Measurements from ENCODE around the gene MYO6. TPM values are rescaled to one million over a fixed set of nuclear protein-coding genes. Genes with fewer than 3 reads are reported as not detected.

MYO6 gene
- polyA plus RNA-seq, 1 experiment: 13.7 TPM

- Histone ChIP-seq H3K9me3 (ENCODE audit: control insufficient read depth, insufficient read depth, low read length) (no peaks in the 10 kb centered on the region), H3K4me3 (ENCODE audit: low read depth, low read length) (no peak overlapping the region), H3K27me3 (ENCODE audit: control insufficient read depth, insufficient read depth, low read length) (no peaks in the 10 kb centered on the region), H3K27ac (ENCODE audit: low read depth, low read length) (no peak overlapping the region)
- ChIA-PET POLR2A (no interaction called here), CTCF (interaction anchor here (1.2 kb wide), 1 partner anchor 62 kb away, joined by 3 read pairs; no protein-coding TSS in a partner anchor)
- DNase-seq (ENCODE audit: low read depth, low spot score): peak; percentile 8
- TF ChIP-seq, protein P1, sequence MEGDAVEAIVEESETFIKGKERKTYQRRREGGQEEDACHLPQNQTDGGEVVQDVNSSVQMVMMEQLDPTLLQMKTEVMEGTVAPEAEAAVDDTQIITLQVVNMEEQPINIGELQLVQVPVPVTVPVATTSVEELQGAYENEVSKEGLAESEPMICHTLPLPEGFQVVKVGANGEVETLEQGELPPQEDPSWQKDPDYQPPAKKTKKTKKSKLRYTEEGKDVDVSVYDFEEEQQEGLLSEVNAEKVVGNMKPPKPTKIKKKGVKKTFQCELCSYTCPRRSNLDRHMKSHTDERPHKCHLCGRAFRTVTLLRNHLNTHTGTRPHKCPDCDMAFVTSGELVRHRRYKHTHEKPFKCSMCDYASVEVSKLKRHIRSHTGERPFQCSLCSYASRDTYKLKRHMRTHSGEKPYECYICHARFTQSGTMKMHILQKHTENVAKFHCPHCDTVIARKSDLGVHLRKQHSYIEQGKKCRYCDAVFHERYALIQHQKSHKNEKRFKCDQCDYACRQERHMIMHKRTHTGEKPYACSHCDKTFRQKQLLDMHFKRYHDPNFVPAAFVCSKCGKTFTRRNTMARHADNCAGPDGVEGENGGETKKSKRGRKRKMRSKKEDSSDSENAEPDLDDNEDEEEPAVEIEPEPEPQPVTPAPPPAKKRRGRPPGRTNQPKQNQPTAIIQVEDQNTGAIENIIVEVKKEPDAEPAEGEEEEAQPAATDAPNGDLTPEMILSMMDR (IDR thresholded peaks at IDR 0.05; ENCODE audit: low read depth, low read length): no peak
These were observed 82.2 kb downstream of the MYO6 start for GRCh38 chr6:75830959-75831885.

- Histone ChIP-seq H3K27me3 (ENCODE audit: control insufficient read depth, insufficient read depth, low read length) (no peaks in the 10 kb centered on the region), H3K4me3 (ENCODE audit: low read depth, low read length) (no peak overlapping the region), H3K9me3 (ENCODE audit: control insufficient read depth, insufficient read depth, low read length) (no peaks in the 10 kb centered on the region), H3K27ac (ENCODE audit: low read depth, low read length) (no peak overlapping the region)
- CTCF ChIA-PET: no interaction called here
- no peak for DNase-seq (ENCODE audit: low read depth, low spot score)
- POLR2A ChIA-PET: no interaction called here
- TF ChIP-seq, protein P1 (IDR thresholded peaks at IDR 0.05; ENCODE audit: low read depth, low read length): no peak
These were observed 85.4 kb downstream of the MYO6 start for GRCh38 chr6:75834447-75834846.

- ChIA-PET POLR2A (interaction anchor here (0.6 kb wide), 1 partner anchor 151 kb away, joined by 6 read pairs; no protein-coding TSS in a partner anchor), CTCF (interaction anchor here (1.2 to 2.1 kb wide), 2 partner anchors 11 to 13 kb away, joined by 3 to 11 read pairs; no protein-coding TSS in a partner anchor)
- peak; percentile 11 for DNase-seq (ENCODE audit: low read depth, low spot score)
- TF ChIP-seq, protein P1 (IDR thresholded peaks at IDR 0.05; ENCODE audit: low read depth, low read length): no peak
- Histone ChIP-seq H3K27me3 (ENCODE audit: control insufficient read depth, insufficient read depth, low read length) (no peaks in the 10 kb centered on the region), H3K27ac (ENCODE audit: low read depth, low read length) (no peak overlapping the region), H3K4me3 (ENCODE audit: low read depth, low read length) (no peak overlapping the region), H3K9me3 (ENCODE audit: control insufficient read depth, insufficient read depth, low read length) (no peaks in the 10 kb centered on the region)
These were observed 93.2 kb downstream of the MYO6 start for GRCh38 chr6:75842191-75842590.

GRCh38 chr6:75842732-75843131, 93.7 kb downstream of the MYO6 start:
- Histone ChIP-seq H3K27ac (ENCODE audit: low read depth, low read length) (no peak overlapping the region), H3K27me3 (ENCODE audit: control insufficient read depth, insufficient read depth, low read length) (no peaks in the 10 kb centered on the region), H3K4me3 (ENCODE audit: low read depth, low read length) (no peak overlapping the region), H3K9me3 (ENCODE audit: control insufficient read depth, insufficient read depth, low read length) (no peaks in the 10 kb centered on the region)
- ChIA-PET POLR2A (interaction anchor here (0.6 kb wide), 1 partner anchor 152 kb away, joined by 6 read pairs; no protein-coding TSS in a partner anchor), CTCF (interaction anchor here (2.1 kb wide), 1 partner anchor 13 kb away, joined by 11 read pairs; no protein-coding TSS in a partner anchor)
- TF ChIP-seq, protein P1 (IDR thresholded peaks at IDR 0.05; ENCODE audit: low read depth, low read length): no peak
- DNase-seq (ENCODE audit: low read depth, low spot score): no peak

- Histone ChIP-seq H3K9me3 (ENCODE audit: control insufficient read depth, insufficient read depth, low read length) (no peaks in the 10 kb centered on the region), H3K4me3 (ENCODE audit: low read depth, low read length) (no peak overlapping the region), H3K27me3 (ENCODE audit: control insufficient read depth, insufficient read depth, low read length) (no peaks in the 10 kb centered on the region), H3K27ac (ENCODE audit: low read depth, low read length) (no peak overlapping the region)
- POLR2A ChIA-PET: no interaction called here
- no peak for DNase-seq (ENCODE audit: low read depth, low spot score)
- TF ChIP-seq, protein P1 (IDR thresholded peaks at IDR 0.05; ENCODE audit: low read depth, low read length): no peak
- CTCF ChIA-PET: no interaction called here
These were observed 94.4 kb downstream of the MYO6 start for GRCh38 chr6:75843396-75843795.
